GM21381 (cell line): ENCODE results near the gene TPM1.
A peak's percentile ranks its signal among the peaks of the same experiment; 100 is the strongest.
"Not testable (repeated sequence)": the region's sequence is repeated elsewhere in the genome, so short reads cannot be mapped to it uniquely, and the experiment has no call there.

Experiments used
- ATAC-seq: cut with Tn5 transposase; IDR thresholded peaks from one replicate; pipeline ENCODE4 v1.9.1; 2021; ENCODE audit warnings: mild to moderate bottlenecking, moderate library complexity; ENCODE audit not compliant: unreplicated experiment

TPM1 gene

GRCh38 chr15:63093486-63094205, 51.1 kb downstream of the TPM1 start:
- ATAC-seq = peak; percentile 70

GRCh38 chr15:63094495-63094931, 52.0 kb downstream of the TPM1 start:
- ATAC-seq = no peak

GRCh38 chr15:63096178-63096577, 53.6 kb downstream of the TPM1 start:
- ATAC-seq = no peak

- ATAC-seq = not testable (repeated sequence)
Measured at GRCh38 chr15:63098901-63099300, 56.4 kb downstream of the TPM1 start.

GRCh38 chr15:63099581-63099980, 57.0 kb downstream of the TPM1 start:
- not testable (repeated sequence) for ATAC-seq

GRCh38 chr15:63103416-63103815, 60.9 kb downstream of the TPM1 start:
- no peak for ATAC-seq

- no peak for ATAC-seq
Measured at GRCh38 chr15:63104727-63105126, 62.2 kb downstream of the TPM1 start.

GRCh38 chr15:63105354-63105753, 62.8 kb downstream of the TPM1 start:
- not testable (repeated sequence) for ATAC-seq

- no peak for ATAC-seq
Measured at GRCh38 chr15:63107895-63108546, 65.5 kb downstream of the TPM1 start.

- ATAC-seq = no peak
Measured at GRCh38 chr15:63109498-63109897, 67.0 kb downstream of the TPM1 start.

GRCh38 chr15:63109920-63110319, 67.4 kb downstream of the TPM1 start:
- ATAC-seq = no peak

GRCh38 chr15:63110428-63111026, 68.0 kb downstream of the TPM1 start:
- no peak for ATAC-seq

- no peak for ATAC-seq
Measured at GRCh38 chr15:63111481-63111880, 68.9 kb downstream of the TPM1 start.

- ATAC-seq = no peak
Measured at GRCh38 chr15:63112871-63113270, 70.3 kb downstream of the TPM1 start.

GRCh38 chr15:63114465-63114864, 71.9 kb downstream of the TPM1 start:
- ATAC-seq = no peak
